Prostate gland (tissue), 2 donors: Measurements from ENCODE around the gene DCHS2.

Experiments used
- POLR2A ChIP-seq: fragments of 450-650 bp; IDR thresholded peaks from one replicate; pipeline ENCODE4 v1.6.1; 2016; ENCODE audit warnings: antibody characterized with exemption, mild to moderate bottlenecking
- TF ChIP-seq, protein P1 (sequence below), 4 experiments: fragments of 200-600 bp in 2 of 4; fragments of 450-650 bp in 2 of 4; sonication (generic) in 2 of 4; IDR thresholded peaks; 1 replicate in 3 of 4; 2 replicates in 1 of 4; pipeline ENCODE4 v1.5.1; 2016 to 2019; ENCODE audit warnings: antibody characterized with exemption in 4 of 4, mild to moderate bottlenecking in 2 of 4, moderate library complexity in 2 of 4

DNA sequence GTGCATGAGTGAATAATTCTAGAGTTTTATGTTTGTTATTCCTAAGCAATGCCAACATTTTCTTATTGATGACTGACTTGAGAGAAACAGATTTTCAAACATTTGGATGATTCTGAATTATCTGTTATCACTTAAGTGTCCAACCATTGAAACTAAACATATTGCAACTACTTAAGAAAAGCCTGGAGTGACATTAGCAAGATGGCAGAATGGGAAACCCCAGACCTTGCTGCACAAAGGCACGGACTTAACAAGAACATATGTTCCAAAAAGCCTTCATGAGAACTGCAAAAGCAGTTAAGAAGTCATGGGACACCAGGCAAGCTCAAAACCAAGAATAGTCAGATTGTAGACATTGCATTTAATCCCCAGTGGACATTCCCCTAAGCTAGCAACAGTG, 215.1 kb downstream of the DCHS2 start:
- TF ChIP-seq, protein P1, sequence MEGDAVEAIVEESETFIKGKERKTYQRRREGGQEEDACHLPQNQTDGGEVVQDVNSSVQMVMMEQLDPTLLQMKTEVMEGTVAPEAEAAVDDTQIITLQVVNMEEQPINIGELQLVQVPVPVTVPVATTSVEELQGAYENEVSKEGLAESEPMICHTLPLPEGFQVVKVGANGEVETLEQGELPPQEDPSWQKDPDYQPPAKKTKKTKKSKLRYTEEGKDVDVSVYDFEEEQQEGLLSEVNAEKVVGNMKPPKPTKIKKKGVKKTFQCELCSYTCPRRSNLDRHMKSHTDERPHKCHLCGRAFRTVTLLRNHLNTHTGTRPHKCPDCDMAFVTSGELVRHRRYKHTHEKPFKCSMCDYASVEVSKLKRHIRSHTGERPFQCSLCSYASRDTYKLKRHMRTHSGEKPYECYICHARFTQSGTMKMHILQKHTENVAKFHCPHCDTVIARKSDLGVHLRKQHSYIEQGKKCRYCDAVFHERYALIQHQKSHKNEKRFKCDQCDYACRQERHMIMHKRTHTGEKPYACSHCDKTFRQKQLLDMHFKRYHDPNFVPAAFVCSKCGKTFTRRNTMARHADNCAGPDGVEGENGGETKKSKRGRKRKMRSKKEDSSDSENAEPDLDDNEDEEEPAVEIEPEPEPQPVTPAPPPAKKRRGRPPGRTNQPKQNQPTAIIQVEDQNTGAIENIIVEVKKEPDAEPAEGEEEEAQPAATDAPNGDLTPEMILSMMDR (IDR thresholded peaks at IDR 0.05) = no peak
- no peak for TF ChIP-seq POLR2A
